Liver (tissue), 9 donors: Measurements from ENCODE around the gene MMD2. TPM values are rescaled to one million over a fixed set of nuclear protein-coding genes. Genes with fewer than 3 reads are reported as not detected.
"Not testable (repeated sequence)": the region's sequence is repeated elsewhere in the genome, so short reads cannot be mapped to it uniquely, and the experiment has no call there.

Experiments
- DNase-seq: peaks from one replicate; pipeline ENCODE4 v3.0.0-alpha.2; 2017; ENCODE audit warnings: low spot score
- H3K27ac ChIP-seq, 2 donors: one replicate each; pipeline ENCODE4 v1.7.0; 2013; ENCODE audit warnings: inconsistent platforms in 2 of 2, low read length in 2 of 2, control low read depth in 1 of 2, low read depth in 1 of 2, mild to moderate bottlenecking in 1 of 2
- H3K27me3 ChIP-seq, 4 donors: one replicate each; pipeline versions ENCODE4 v1.6.1 to v1.7.0; 2013; ENCODE audit warnings: low read length in 3 of 4, inconsistent platforms in 1 of 4, mild to moderate bottlenecking in 1 of 4, moderate library complexity in 1 of 4; ENCODE audit not compliant: control insufficient read depth in 4 of 4, insufficient read depth in 4 of 4
- H3K36me3 ChIP-seq, 4 donors: one replicate each; pipeline versions ENCODE4 v1.6.1 to v1.7.0; 2013; ENCODE audit warnings: low read length in 3 of 4, mild to moderate bottlenecking in 3 of 4, low read depth in 1 of 4, moderate library complexity in 1 of 4; ENCODE audit not compliant: control insufficient read depth in 4 of 4, insufficient read depth in 3 of 4
- H3K4me1 ChIP-seq, 4 donors: one replicate each; pipeline versions ENCODE4 v1.6.1 to v1.7.0; 2013; ENCODE audit warnings: low read length in 3 of 4, mild to moderate bottlenecking in 3 of 4, moderate library complexity in 1 of 4; ENCODE audit not compliant: control insufficient read depth in 4 of 4, insufficient read depth in 4 of 4
- H3K4me3 ChIP-seq, 3 donors: one replicate each; pipeline versions ENCODE4 v1.6.1 to v1.7.0; 2013; ENCODE audit warnings: low read length in 3 of 3, control low read depth in 1 of 3, low read depth in 1 of 3, mild to moderate bottlenecking in 1 of 3
- H3K9ac ChIP-seq, 2 donors: one replicate each; pipeline ENCODE4 v1.7.0; 2013; ENCODE audit warnings: low read length in 2 of 2, mild to moderate bottlenecking in 2 of 2, moderate library complexity in 2 of 2, control low read depth in 1 of 2, low read depth in 1 of 2
- H3K9me3 ChIP-seq, 4 donors: one replicate each; pipeline versions ENCODE4 v1.6.1 to v1.7.0; 2013; ENCODE audit warnings: low read length in 3 of 4; ENCODE audit not compliant: control insufficient read depth in 4 of 4
- EGR1 ChIP-seq, 2 donors: IDR thresholded peaks; 2 replicates each; pipeline ENCODE4 v1.6.1; 2016 to 2018; ENCODE audit warnings: antibody characterized with exemption in 2 of 2, low read depth in 2 of 2
- FOXA1 ChIP-seq: IDR thresholded peaks from 2 replicates; pipeline ENCODE4 v1.6.1; 2016; ENCODE audit warnings: antibody characterized with exemption
- FOXA2 ChIP-seq: IDR thresholded peaks from 2 replicates; pipeline ENCODE4 v1.6.1; 2016; ENCODE audit warnings: antibody characterized with exemption
- GABPA ChIP-seq, 2 donors: IDR thresholded peaks in 1 of 2; conservative IDR thresholded peaks in 1 of 2; 2 replicates each; pipeline ENCODE4 v1.6.1; 2016; ENCODE audit warnings: antibody characterized with exemption in 2 of 2, mild to moderate bottlenecking in 1 of 2, moderate library complexity in 1 of 2
- HNF4A ChIP-seq, 2 donors: conservative IDR thresholded peaks; 2 replicates each; pipeline ENCODE4 v1.6.1; 2016; ENCODE audit warnings: antibody characterized with exemption in 2 of 2, mild to moderate bottlenecking in 2 of 2
- HNF4G ChIP-seq: IDR thresholded peaks from 2 replicates; pipeline ENCODE4 v1.6.1; 2016; ENCODE audit warnings: antibody characterized with exemption
- JUND ChIP-seq, 2 donors: IDR thresholded peaks; 2 replicates each; pipeline ENCODE4 v1.6.1; 2016; ENCODE audit warnings: antibody characterized with exemption in 2 of 2
- NR2F2 ChIP-seq: IDR thresholded peaks from 2 replicates; pipeline ENCODE4 v1.6.1; 2016; ENCODE audit warnings: antibody characterized with exemption
- RXRA ChIP-seq, 2 donors: IDR thresholded peaks; 2 replicates each; pipeline ENCODE4 v1.6.1; 2017 to 2018; ENCODE audit warnings: antibody characterized with exemption in 2 of 2, mild to moderate bottlenecking in 1 of 2
- SP1 ChIP-seq: IDR thresholded peaks from 2 replicates; pipeline ENCODE4 v1.6.1; 2018; ENCODE audit warnings: antibody characterized with exemption, mild to moderate bottlenecking
- TAF1 ChIP-seq: conservative IDR thresholded peaks from 2 replicates; pipeline ENCODE4 v1.6.1; 2016; ENCODE audit warnings: antibody characterized with exemption, mild to moderate bottlenecking
- YY1 ChIP-seq: IDR thresholded peaks from 2 replicates; pipeline ENCODE4 v1.6.1; 2016; ENCODE audit warnings: antibody characterized with exemption, mild to moderate bottlenecking
- WGBS: extraction: QIAGEN DNeasy Blood & Tissue Kit; methylation state at CpG from one replicate; pipeline ENCODE4 v1.1.7; 2013; 5-methylcytosine and 5-hydroxymethylcytosine counted together
- polyA plus RNA-seq, 2 donors: library from polyadenylated mRNA; stranded (reverse) in 1 of 2; unstranded in 1 of 2; fragments of 200-250 nt in 1 of 2; fragments of >200 nt in 1 of 2; fragmentation: Nextera tagmentation in 1 of 2; extraction: Ambion mirVana in 1 of 2; gene quantifications; one replicate each; pipeline versions ENCODE4 v1.2.1 to v1.2.3, GENCODE V29; 2013 to 2015
- total RNA-seq, 2 donors: library from RNA; depleted of rRNA; stranded (reverse); fragments of >200 nt; gene quantifications; one replicate each; pipeline ENCODE4 v1.2.3, GENCODE V29; 2014
- TF ChIP-seq, protein P1 (sequence below): IDR thresholded peaks from 2 replicates; pipeline ENCODE4 v1.6.1; 2016; ENCODE audit warnings: antibody characterized with exemption
- TF ChIP-seq, protein P2 (sequence below): fragments of 150-350 bp; IDR thresholded peaks from 2 replicates; pipeline ENCODE4 v1.5.1; 2017; ENCODE audit warnings: improper control_type of control experiment, low read depth, low read length; ENCODE audit not compliant: missing input control
- TF ChIP-seq, protein P3 (sequence below): IDR thresholded peaks from 2 replicates; pipeline ENCODE4 v1.6.1; 2016; ENCODE audit warnings: antibody characterized with exemption
- donor health status: healthy.
- donor health status: healthy.
- donor health status: healthy.
- donor health status: healthy.
- donor health status: healthy.

The MMD2 gene
- total and polyA plus RNA-seq, 4 donors, result not detected

DNA sequence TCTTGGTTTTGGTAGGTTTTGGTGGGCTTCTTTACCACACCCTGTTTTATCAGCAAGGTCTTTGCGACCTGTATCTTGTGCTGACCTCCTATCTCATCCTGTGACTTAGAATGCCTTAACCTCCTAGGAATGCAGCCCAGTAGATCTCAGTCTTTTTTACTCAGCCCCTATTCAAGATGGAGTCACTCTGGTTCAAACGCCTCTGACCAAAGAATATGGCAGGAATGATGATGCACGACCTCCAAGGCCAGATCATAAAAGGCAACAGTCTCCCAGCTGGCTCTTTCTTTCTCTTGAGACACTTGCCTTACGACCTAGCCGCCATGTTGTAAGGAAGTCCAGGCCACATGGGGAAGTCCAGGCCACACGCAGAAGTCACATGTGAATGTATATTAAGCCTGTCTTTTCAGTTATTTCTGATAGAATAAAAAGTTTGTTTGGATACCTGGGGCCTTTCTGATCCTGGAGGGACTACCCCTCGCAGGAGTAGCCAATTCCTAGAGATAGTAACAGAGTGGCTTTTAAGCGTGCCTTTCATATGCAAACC, 65.0 kb downstream of the MMD2 start:
- H3K9me3 ChIP-seq, result peaks cover 0 to 10% (median 7%) of the 10 kb centered on the region in 4 donors
- DNase-seq, result no peak
- no peak overlapping the region for H3K27ac ChIP-seq
- H3K36me3 ChIP-seq, result no peaks in the 10 kb centered on the region
- WGBS, result 85% methylated on average over 8 of the region's 8 CpGs
- TF ChIP-seq GABPA (IDR thresholded peaks at IDR 0.05 in 1 of 2, conservative IDR thresholded peaks at IDR 0.05 in 1 of 2) (no peak), TAF1 (no peak), JUND (IDR thresholded peaks at IDR 0.05) (no peak), FOXA2 (no peak), HNF4A (conservative IDR thresholded peaks at IDR 0.05) (no peak), HNF4G (no peak), EGR1 (IDR thresholded peaks at IDR 0.05; ENCODE audit: low read depth in 2 of 2) (no peak), RXRA (IDR thresholded peaks at IDR 0.05) (no peak), SP1 (no peak)
- TF ChIP-seq, protein P1, sequence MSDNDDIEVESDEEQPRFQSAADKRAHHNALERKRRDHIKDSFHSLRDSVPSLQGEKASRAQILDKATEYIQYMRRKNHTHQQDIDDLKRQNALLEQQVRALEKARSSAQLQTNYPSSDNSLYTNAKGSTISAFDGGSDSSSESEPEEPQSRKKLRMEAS, result no peak
- H3K9ac ChIP-seq, result no peak overlapping the region
- H3K4me1 ChIP-seq, result no peaks in the 10 kb centered on the region
- H3K4me3 ChIP-seq, result no peak overlapping the region
- no peaks in the 10 kb centered on the region for H3K27me3 ChIP-seq

DNA sequence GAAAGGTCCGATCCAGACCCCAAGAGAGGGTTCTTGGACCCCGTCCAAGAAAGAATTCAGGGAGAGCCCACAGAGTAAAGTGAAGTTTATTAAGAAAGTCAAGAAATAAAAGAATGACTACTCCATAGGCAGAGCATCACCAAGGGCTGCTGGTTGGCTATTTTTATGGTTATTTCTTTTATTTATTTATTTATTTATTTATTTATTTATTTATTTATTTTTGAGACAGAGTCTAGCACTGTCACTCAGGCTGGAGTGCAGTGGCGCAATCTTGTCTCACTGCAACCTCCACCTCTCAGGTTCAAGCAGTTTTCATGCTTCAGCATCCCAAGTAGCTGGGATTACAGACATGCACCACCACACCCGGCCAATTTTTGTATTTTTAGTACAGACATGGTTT, 65.8 kb downstream of the MMD2 start:
- H3K27ac ChIP-seq, DNase-seq: not testable (repeated sequence)
- 79% methylated on average over 4 of the region's 4 CpGs for WGBS

DNA sequence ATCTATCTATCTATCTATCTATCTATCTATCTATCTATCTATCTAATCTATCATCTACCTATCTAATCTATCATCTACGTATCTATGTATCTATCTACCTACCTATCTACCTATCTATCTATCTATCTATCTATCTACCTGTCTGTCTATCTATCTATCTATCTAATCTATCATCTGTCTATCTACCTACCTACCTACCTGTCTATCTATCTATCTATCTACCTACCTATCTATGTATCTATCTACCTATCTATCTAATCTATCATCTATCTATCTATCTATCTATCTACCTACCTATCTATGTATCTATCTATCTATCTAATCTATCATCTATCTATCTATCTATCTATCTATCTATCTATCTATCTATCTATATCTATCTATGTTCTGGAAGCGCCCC, 67.5 kb downstream of the MMD2 start:
- H3K4me1 ChIP-seq, H3K36me3 ChIP-seq, H3K4me3 ChIP-seq, H3K27ac ChIP-seq, DNase-seq, H3K9ac ChIP-seq, H3K27me3 ChIP-seq: not testable (repeated sequence)
- WGBS, result 46% methylated on average over 2 of the region's 2 CpGs
- H3K9me3 ChIP-seq, result peaks cover 0 to 10% (median 6%) of the 10 kb centered on the region in 4 donors

More for the DNA sequence above, 65.8 kb downstream of the MMD2 start:
- not testable (repeated sequence) for H3K36me3 ChIP-seq, H3K9ac ChIP-seq, H3K4me3 ChIP-seq, H3K27me3 ChIP-seq, H3K4me1 ChIP-seq
- peaks cover 0 to 10% (median 6%) of the 10 kb centered on the region in 4 donors for H3K9me3 ChIP-seq

DNA sequence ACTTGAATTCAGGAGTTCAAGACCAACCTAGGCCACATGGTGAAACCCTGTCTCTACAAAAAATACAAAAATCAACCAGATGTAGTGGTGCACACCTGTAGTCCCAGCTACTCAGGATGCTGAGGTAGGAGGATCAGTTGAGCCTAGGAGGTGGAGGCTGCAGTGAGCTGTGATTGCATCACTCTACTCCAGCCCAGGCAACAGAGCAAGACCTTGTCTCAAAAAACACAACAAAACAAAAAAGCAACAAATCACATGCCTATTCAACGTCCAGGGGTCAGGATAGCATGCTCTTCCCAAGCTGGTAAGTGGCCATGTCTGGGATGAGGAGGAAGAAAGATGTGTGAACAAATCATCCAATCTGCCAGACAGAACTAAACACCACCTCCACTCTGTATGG, 69.3 kb downstream of the MMD2 start:
- TF ChIP-seq YY1 (no peak), SP1 (no peak), GABPA (IDR thresholded peaks at IDR 0.05 in 1 of 2, conservative IDR thresholded peaks at IDR 0.05 in 1 of 2) (no peak), EGR1 (IDR thresholded peaks at IDR 0.05; ENCODE audit: low read depth in 2 of 2) (no peak), NR2F2 (no peak), FOXA2 (no peak), HNF4G (no peak), RXRA (IDR thresholded peaks at IDR 0.05) (no peak), FOXA1 (no peak), TAF1 (no peak)
- TF ChIP-seq, protein P2, sequence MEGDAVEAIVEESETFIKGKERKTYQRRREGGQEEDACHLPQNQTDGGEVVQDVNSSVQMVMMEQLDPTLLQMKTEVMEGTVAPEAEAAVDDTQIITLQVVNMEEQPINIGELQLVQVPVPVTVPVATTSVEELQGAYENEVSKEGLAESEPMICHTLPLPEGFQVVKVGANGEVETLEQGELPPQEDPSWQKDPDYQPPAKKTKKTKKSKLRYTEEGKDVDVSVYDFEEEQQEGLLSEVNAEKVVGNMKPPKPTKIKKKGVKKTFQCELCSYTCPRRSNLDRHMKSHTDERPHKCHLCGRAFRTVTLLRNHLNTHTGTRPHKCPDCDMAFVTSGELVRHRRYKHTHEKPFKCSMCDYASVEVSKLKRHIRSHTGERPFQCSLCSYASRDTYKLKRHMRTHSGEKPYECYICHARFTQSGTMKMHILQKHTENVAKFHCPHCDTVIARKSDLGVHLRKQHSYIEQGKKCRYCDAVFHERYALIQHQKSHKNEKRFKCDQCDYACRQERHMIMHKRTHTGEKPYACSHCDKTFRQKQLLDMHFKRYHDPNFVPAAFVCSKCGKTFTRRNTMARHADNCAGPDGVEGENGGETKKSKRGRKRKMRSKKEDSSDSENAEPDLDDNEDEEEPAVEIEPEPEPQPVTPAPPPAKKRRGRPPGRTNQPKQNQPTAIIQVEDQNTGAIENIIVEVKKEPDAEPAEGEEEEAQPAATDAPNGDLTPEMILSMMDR, result no peak
- TF ChIP-seq, protein P3, sequence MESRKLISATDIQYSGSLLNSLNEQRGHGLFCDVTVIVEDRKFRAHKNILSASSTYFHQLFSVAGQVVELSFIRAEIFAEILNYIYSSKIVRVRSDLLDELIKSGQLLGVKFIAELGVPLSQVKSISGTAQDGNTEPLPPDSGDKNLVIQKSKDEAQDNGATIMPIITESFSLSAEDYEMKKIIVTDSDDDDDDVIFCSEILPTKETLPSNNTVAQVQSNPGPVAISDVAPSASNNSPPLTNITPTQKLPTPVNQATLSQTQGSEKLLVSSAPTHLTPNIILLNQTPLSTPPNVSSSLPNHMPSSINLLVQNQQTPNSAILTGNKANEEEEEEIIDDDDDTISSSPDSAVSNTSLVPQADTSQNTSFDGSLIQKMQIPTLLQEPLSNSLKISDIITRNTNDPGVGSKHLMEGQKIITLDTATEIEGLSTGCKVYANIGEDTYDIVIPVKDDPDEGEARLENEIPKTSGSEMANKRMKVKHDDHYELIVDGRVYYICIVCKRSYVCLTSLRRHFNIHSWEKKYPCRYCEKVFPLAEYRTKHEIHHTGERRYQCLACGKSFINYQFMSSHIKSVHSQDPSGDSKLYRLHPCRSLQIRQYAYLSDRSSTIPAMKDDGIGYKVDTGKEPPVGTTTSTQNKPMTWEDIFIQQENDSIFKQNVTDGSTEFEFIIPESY, result no peak
- Histone ChIP-seq H3K27ac (no peak overlapping the region), H3K9ac (no peak overlapping the region), H3K9me3 (peaks cover 0 to 10% (median 6%) of the 10 kb centered on the region in 4 donors), H3K27me3 (no peaks in the 10 kb centered on the region), H3K4me3 (no peak overlapping the region), H3K36me3 (no peaks in the 10 kb centered on the region), H3K4me1 (no peaks in the 10 kb centered on the region)
- 40% methylated on average over 1 of the region's 1 CpG for WGBS
- DNase-seq, result no peak
